ENCODE results near the gene PCDHGB3. TPM values are rescaled to one million over a fixed set of nuclear protein-coding genes. Genes with fewer than 3 reads are reported as not detected.

PCDHGB3 gene
- total RNA-seq, 2 donors from 2014 or later = 0.40 to 4.6 TPM

DNA sequence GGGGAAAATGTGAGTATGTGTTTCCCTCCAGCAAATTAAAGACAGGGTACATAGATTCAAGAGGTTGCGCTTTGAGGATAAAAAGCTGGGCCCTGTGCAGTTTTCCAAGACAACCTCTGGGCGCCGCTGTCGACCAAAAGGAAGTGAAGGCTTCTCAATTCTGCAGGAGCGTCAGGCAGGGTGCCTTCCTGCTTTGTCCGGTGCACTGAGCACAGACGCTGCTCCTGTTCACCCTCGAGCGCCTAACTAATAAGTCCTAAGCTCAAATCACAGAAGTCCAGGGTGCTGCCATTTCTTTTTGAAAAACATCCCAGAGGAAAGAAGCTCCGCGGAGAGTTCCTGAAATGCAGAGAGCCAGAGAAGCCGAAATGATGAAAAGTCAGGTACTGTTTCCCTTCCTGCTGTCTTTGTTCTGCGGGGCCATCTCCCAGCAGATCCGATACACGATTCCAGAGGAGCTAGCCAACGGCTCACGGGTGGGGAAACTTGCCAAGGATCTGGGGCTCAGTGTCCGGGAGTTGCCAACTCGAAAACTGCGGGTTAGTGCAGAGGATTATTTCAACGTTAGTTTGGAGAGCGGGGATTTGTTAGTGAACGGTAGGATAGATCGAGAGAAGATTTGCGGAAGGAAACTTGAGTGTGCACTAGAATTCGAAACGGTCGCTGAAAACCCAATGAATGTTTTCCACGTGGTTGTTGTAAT lies 20.0 kb upstream of the PCDHGB3 start, which contains the start of gene PCDHGB1:
PCDHGB1 (plus strand) TSS at position 183 of the 703 bp plus-strand sequence; CDS start at position 345, 162 bp downstream.
- H3K36me3 Mint-ChIP-seq (ENCODE audit: low read depth) = peaks cover 56% of the 10 kb centered on the region
- peaks cover 1% of the 10 kb centered on the region for H3K27me3 Mint-ChIP-seq (ENCODE audit: insufficient read depth)
- DNase-seq = peak; percentile 89
- Histone ChIP-seq H3K27me3 (ENCODE audit: control insufficient read depth, insufficient read depth, low read length, poor library complexity, severe bottlenecking) (no peaks in the 10 kb centered on the region), H3K4me1 (ENCODE audit: control insufficient read depth, insufficient read depth, low read length) (no peaks in the 10 kb centered on the region), H3K36me3 (ENCODE audit: control insufficient read depth, insufficient read depth, low read length) (no peaks in the 10 kb centered on the region), H3K4me3 (ENCODE audit: low read length) (peak within 1 kb of the TSS; percentile 4), H3K9ac (ENCODE audit: extremely low read depth, low read length, poor library complexity, severe bottlenecking) (no peak within 1 kb of the TSS), H3K9me3 (ENCODE audit: control insufficient read depth, low read length) (peaks cover 72% of the 10 kb centered on the region), H3K27ac (ENCODE audit: low read depth, low read length) (no peak within 1 kb of the TSS)
- peak within 1 kb of the TSS; percentile 57 for H3K4me3 Mint-ChIP-seq
- no peak within 1 kb of the TSS for H3K27ac Mint-ChIP-seq
- TF ChIP-seq, protein P1, sequence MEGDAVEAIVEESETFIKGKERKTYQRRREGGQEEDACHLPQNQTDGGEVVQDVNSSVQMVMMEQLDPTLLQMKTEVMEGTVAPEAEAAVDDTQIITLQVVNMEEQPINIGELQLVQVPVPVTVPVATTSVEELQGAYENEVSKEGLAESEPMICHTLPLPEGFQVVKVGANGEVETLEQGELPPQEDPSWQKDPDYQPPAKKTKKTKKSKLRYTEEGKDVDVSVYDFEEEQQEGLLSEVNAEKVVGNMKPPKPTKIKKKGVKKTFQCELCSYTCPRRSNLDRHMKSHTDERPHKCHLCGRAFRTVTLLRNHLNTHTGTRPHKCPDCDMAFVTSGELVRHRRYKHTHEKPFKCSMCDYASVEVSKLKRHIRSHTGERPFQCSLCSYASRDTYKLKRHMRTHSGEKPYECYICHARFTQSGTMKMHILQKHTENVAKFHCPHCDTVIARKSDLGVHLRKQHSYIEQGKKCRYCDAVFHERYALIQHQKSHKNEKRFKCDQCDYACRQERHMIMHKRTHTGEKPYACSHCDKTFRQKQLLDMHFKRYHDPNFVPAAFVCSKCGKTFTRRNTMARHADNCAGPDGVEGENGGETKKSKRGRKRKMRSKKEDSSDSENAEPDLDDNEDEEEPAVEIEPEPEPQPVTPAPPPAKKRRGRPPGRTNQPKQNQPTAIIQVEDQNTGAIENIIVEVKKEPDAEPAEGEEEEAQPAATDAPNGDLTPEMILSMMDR (conservative IDR thresholded peaks at IDR 0.05) = peak; percentile 84
- 80 to 85% methylated on average over 24 to 29 of the region's 29 CpGs for WGBS, 2 experiments (ENCODE audit: insufficient coverage in 1 of 2, insufficient read length in 1 of 2)
- H3K9me3 Mint-ChIP-seq = peaks cover 57% of the 10 kb centered on the region
- H3K4me1 Mint-ChIP-seq = no peaks in the 10 kb centered on the region

DNA sequence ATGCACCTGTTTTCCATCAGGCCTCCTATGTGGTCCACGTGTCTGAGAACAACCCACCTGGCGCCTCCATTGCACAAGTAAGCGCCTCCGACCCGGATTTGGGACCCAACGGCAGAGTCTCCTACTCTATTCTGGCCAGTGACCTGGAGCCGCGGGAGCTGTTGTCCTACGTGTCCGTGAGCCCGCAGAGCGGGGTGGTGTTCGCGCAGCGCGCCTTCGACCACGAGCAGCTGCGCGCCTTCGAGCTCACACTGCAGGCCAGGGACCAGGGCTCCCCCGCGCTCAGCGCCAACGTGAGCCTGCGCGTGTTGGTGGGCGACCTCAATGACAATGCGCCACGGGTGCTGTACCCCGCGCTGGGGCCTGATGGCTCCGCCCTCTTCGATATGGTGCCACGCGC lies 18.5 kb upstream of the PCDHGB3 start:
- DNase-seq = no peak
- Histone ChIP-seq H3K9me3 (ENCODE audit: control insufficient read depth, low read length) (peaks cover 79% of the 10 kb centered on the region), H3K36me3 (ENCODE audit: control insufficient read depth, insufficient read depth, low read length) (no peaks in the 10 kb centered on the region), H3K4me1 (ENCODE audit: control insufficient read depth, insufficient read depth, low read length) (no peaks in the 10 kb centered on the region), H3K27me3 (ENCODE audit: control insufficient read depth, insufficient read depth, low read length, poor library complexity, severe bottlenecking) (no peaks in the 10 kb centered on the region), H3K9ac (ENCODE audit: extremely low read depth, low read length, poor library complexity, severe bottlenecking) (no peak overlapping the region), H3K27ac (ENCODE audit: low read depth, low read length) (no peak overlapping the region), H3K4me3 (ENCODE audit: low read length) (no peak overlapping the region)
- no peaks in the 10 kb centered on the region for H3K4me1 Mint-ChIP-seq
- no peak overlapping the region for H3K4me3 Mint-ChIP-seq
- TF ChIP-seq, protein P1 (conservative IDR thresholded peaks at IDR 0.05) = no peak
- WGBS, 2 experiments (ENCODE audit: insufficient coverage in 1 of 2, insufficient read length in 1 of 2) = 95 to 98% methylated on average over 21 to 28 of the region's 36 CpGs
- no peak overlapping the region for H3K27ac Mint-ChIP-seq
- peaks cover 59% of the 10 kb centered on the region for H3K9me3 Mint-ChIP-seq
- H3K27me3 Mint-ChIP-seq (ENCODE audit: insufficient read depth) = peaks cover 1% of the 10 kb centered on the region
- H3K36me3 Mint-ChIP-seq (ENCODE audit: low read depth) = peaks cover 60% of the 10 kb centered on the region

DNA sequence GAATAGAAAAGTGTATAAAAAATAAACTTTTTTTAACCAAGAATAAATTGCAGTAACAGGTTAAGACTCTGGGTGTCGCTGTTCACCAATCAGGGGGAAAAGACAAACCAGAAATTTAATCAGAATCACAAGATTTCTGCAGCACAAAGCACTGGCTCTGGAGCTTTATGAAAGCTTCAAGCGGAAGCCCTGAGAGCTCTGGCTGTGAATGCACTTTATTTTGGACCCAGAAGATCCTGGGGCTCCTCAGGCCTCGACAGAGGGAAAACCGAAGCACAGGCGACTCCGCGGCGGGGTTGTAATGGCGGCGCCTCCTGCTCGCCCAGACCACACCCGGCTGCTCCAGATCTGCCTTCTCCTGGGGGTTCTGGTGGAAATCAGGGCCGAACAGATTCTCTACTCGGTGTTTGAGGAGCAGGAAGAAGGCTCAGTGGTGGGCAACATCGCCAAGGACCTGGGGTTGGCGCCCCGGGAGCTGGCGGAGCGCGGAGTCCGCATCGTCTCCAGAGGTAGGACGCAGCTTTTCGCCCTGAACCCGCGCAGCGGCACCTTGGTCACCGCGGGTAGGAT lies 15.1 kb upstream of the PCDHGB3 start, which contains the start of gene PCDHGA4:
PCDHGA4 (plus strand) TSS at position 122 of the 570 bp plus-strand sequence; CDS start at position 209, 87 bp downstream.
- 94 to 96% methylated on average over 28 to 29 of the region's 29 CpGs for WGBS, 2 experiments (ENCODE audit: insufficient coverage in 1 of 2, insufficient read length in 1 of 2)
- peaks cover 1% of the 10 kb centered on the region for H3K27me3 Mint-ChIP-seq (ENCODE audit: insufficient read depth)
- no peak within 1 kb of the TSS for H3K4me3 ChIP-seq (ENCODE audit: low read length)
- no peak for DNase-seq
- no peaks in the 10 kb centered on the region for H3K4me1 Mint-ChIP-seq
- no peak within 1 kb of the TSS for H3K27ac Mint-ChIP-seq
- H3K27me3 ChIP-seq (ENCODE audit: control insufficient read depth, insufficient read depth, low read length, poor library complexity, severe bottlenecking) = no peaks in the 10 kb centered on the region
- no peak within 1 kb of the TSS for H3K4me3 Mint-ChIP-seq
- H3K9ac ChIP-seq (ENCODE audit: extremely low read depth, low read length, poor library complexity, severe bottlenecking) = no peak within 1 kb of the TSS
- TF ChIP-seq, protein P1 (conservative IDR thresholded peaks at IDR 0.05) = peak; percentile 68
- no peak within 1 kb of the TSS for H3K27ac ChIP-seq (ENCODE audit: low read depth, low read length)
- peaks cover 57% of the 10 kb centered on the region for H3K36me3 Mint-ChIP-seq (ENCODE audit: low read depth)
- peaks cover 66% of the 10 kb centered on the region for H3K9me3 ChIP-seq (ENCODE audit: control insufficient read depth, low read length)
- no peaks in the 10 kb centered on the region for H3K36me3 ChIP-seq (ENCODE audit: control insufficient read depth, insufficient read depth, low read length)
- H3K9me3 Mint-ChIP-seq = peaks cover 68% of the 10 kb centered on the region
- H3K4me1 ChIP-seq (ENCODE audit: control insufficient read depth, insufficient read depth, low read length) = no peaks in the 10 kb centered on the region
